K562 (cell line): ENCODE measurements around the gene ORMDL2. TPM values are rescaled to one million over a fixed set of nuclear protein-coding genes. Genes with fewer than 3 reads are reported as not detected.

Source experiments
- ATAC-seq: fragments of 200-7000 bp; cut with Tn5 transposase; 3 replicates; pipeline ENCODE4 v1.9.1; 2020; ENCODE audit warnings: moderate library complexity
- BruUV-seq: library from RNA; stranded (reverse); fragments of 400-500 nt; replicated peaks from 2 replicates; lab custom pipeline; 2021; lab: Mats Ljungman, UMichigan
- CTCF ChIA-PET: fragments of 300-600 bp; formaldehyde crosslinking; extraction: SDS; loops from one replicate; lab custom pipeline; 2021; ENCODE audit warnings: low intra/inter-chr PET ratio; lab: Yijun Ruan, JAX
- POLR2A ChIA-PET: fragments of 300-600, 350-650 bp; sonication (Branson Sonifier 250); formaldehyde crosslinking; extraction: SDS; loops from one replicate; lab custom pipeline; 2021; ENCODE audit warnings: antibody characterized with exemption, inconsistent platforms; lab: Yijun Ruan, JAX
- DNase-seq, 4 experiments: peaks; one replicate each; pipeline versions ENCODE4 v3.0.0 to v3.0.0-alpha.2; 2011 to 2018; ENCODE audit warnings: low spot score in 3 of 4, mixed read lengths in 3 of 4; ENCODE audit errors: extremely low read depth in 1 of 4
- FAIRE-seq: peaks from 2 replicates; lab custom pipeline; 2011; peaks lifted over from hg19 to GRCh38; lab: Jason Lieb, UNC
- H2AFZ ChIP-seq: 2 replicates; pipeline ENCODE4 v1.6.0; 2011; ENCODE audit warnings: low read depth, low read length, control low read depth, inconsistent platforms
- H3K27ac ChIP-seq: fragments of 200-600 bp; 3 replicates; pipeline ENCODE4 v1.8.0; 2011; ENCODE audit warnings: low read depth, mild to moderate bottlenecking, control low read depth, inconsistent platforms, low read length, moderate library complexity, mixed read lengths; ENCODE audit errors: extremely low read depth
- H3K27me3 ChIP-seq, 2 experiments: fragments of 300-600 bp in 1 of 2; 2 replicates in 1 of 2; 3 replicates in 1 of 2; pipeline versions ENCODE4 v1.6.0 to v1.8.0; 2011; ENCODE audit warnings: inconsistent platforms in 2 of 2, low read length in 2 of 2, mild to moderate bottlenecking in 1 of 2, mixed read lengths in 1 of 2, moderate library complexity in 1 of 2; ENCODE audit not compliant: control insufficient read depth in 2 of 2, insufficient read depth in 2 of 2
- H3K36me3 ChIP-seq: fragments of 300-600 bp; 3 replicates; pipeline ENCODE4 v1.8.0; 2011; ENCODE audit warnings: mild to moderate bottlenecking, low read length, inconsistent platforms; ENCODE audit not compliant: control insufficient read depth, insufficient read depth
- H3K4me1 ChIP-seq, 2 experiments: fragments of 200-600 bp in 1 of 2; replicated peaks in 1 of 2; 2 replicates in 1 of 2; 3 replicates in 1 of 2; pipeline versions ENCODE4 v1.5.1 to v1.8.0; 2011; ENCODE audit warnings: inconsistent platforms in 2 of 2, low read length in 2 of 2, mild to moderate bottlenecking in 1 of 2, mixed read lengths in 1 of 2, moderate library complexity in 1 of 2; ENCODE audit not compliant: control insufficient read depth in 2 of 2, insufficient read depth in 2 of 2
- H3K4me2 ChIP-seq: 2 replicates; pipeline ENCODE4 v1.6.1; 2011; ENCODE audit warnings: low read length, control low read depth, inconsistent platforms, mixed read lengths; ENCODE audit not compliant: insufficient read depth
- H3K4me3 ChIP-seq: fragments of 200-600 bp; sonication (generic), shearing (Covaris generic); 2 replicates; pipeline ENCODE4 v1.5.1; 2016; ENCODE audit warnings: control low read depth, inconsistent platforms
- H3K79me2 ChIP-seq: fragments of 200-600 bp; 3 replicates; pipeline ENCODE4 v1.8.0; 2011; ENCODE audit warnings: low read length, inconsistent platforms; ENCODE audit not compliant: control insufficient read depth, insufficient read depth
- H3K9ac ChIP-seq, 2 experiments: 2 replicates each; pipeline versions ENCODE4 v1.6.0 to v1.6.1; 2011; ENCODE audit warnings: low read depth in 2 of 2, low read length in 2 of 2, control low read depth in 1 of 2, inconsistent platforms in 1 of 2, mild to moderate bottlenecking in 1 of 2, mixed read lengths in 1 of 2; ENCODE audit not compliant: insufficient read depth in 1 of 2
- H3K9me1 ChIP-seq: one replicate; pipeline ENCODE4 v1.6.0; 2011; ENCODE audit warnings: inconsistent platforms, mild to moderate bottlenecking, low read length, moderate library complexity; ENCODE audit not compliant: control insufficient read depth, insufficient read depth
- H3K9me3 ChIP-seq: replicated peaks from 2 replicates; pipeline ENCODE4 v1.5.1; 2011; ENCODE audit warnings: low read depth, low read length, inconsistent platforms; ENCODE audit not compliant: control insufficient read depth, insufficient read depth
- H4K20me1 ChIP-seq: replicated peaks from 2 replicates; pipeline ENCODE4 v1.6.1; 2011; ENCODE audit warnings: low read length, inconsistent platforms, mixed read lengths; ENCODE audit not compliant: control insufficient read depth, insufficient read depth
- BRD9 ChIP-seq: fragments of 450-650 bp; IDR thresholded peaks from 2 replicates; pipeline ENCODE4 v1.6.1; 2018; ENCODE audit warnings: low read depth; ENCODE audit not compliant: partially characterized antibody
- CC2D1A ChIP-seq: fragments of 450-650 bp; IDR thresholded peaks from 2 replicates; pipeline ENCODE4 v1.6.1; 2017; ENCODE audit warnings: mild to moderate bottlenecking
- SIN3A ChIP-seq, 2 experiments: fragments of 150-350 bp in 1 of 2; IDR thresholded peaks; 2 replicates each; pipeline ENCODE4 v1.6.1; 2011 to 2016; ENCODE audit warnings: borderline replicate concordance in 2 of 2, low read depth in 2 of 2, low read length in 2 of 2, mild to moderate bottlenecking in 2 of 2, moderate library complexity in 2 of 2; ENCODE audit not compliant: control insufficient read depth in 1 of 2
- ZNF431 ChIP-seq: sonication (generic); formaldehyde crosslinking; IDR thresholded peaks from 2 replicates; pipeline ENCODE4 v1.8.0; 2022; ENCODE audit warnings: mild to moderate bottlenecking, missing genetic modification reagents
- WGBS: fragments of 100-300 bp; shearing (Covaris generic); methylation state at CpG from one replicate; pipeline ENCODE4 v1.1.6; 2016; ENCODE audit warnings: low coverage, mixed read lengths; ENCODE audit not compliant: insufficient coverage; ENCODE audit errors: missing lambda C conversion rate; 5-methylcytosine and 5-hydroxymethylcytosine counted together
- in situ Hi-C: fragments of 300-500 bp; cut with MboI; formaldehyde crosslinking; loops from 4 replicates; pipeline ENCODE4 v1.15.0; 2018; ENCODE audit warnings: inconsistent platforms, mixed read lengths
- intact Hi-C: fragments of 100-400 bp; cut with micrococcal nuclease; formaldehyde crosslinking; loops from 2 replicates; pipeline ENCODE4 v1.14.2; 2022
- polyA plus RNA-seq, 8 experiments: library from polyadenylated mRNA; depleted of rRNA in 4 of 8; stranded (reverse) in 5 of 8; unstranded in 3 of 8; fragments of >200 nt; fragmentation: Nextera tagmentation in 2 of 8; fragmentation: Illumina TruSeq in 1 of 8; extraction: Ambion mirVana in 2 of 8; extraction: Trizol in 1 of 8; gene quantifications; 2 replicates each; pipeline versions ENCODE4 v1.2.1 to v1.2.3, GENCODE V29; 2011 to 2014; ENCODE audit warnings: inconsistent platforms in 1 of 8, missing spikeins in 1 of 8
- total RNA-seq, 7 experiments: library from RNA; depleted of rRNA in 6 of 7; stranded (reverse); fragments of >200 nt in 6 of 7; fragmentation: Illumina TruSeq in 2 of 7; extraction: Trizol in 2 of 7; gene quantifications; 2 replicates each; pipeline versions ENCODE4 v1.2.1 to v1.2.3, GENCODE V29; 2011 to 2021; ENCODE audit warnings: low replicate concordance in 1 of 7
- TF ChIP-seq, protein P1 (sequence below): IDR thresholded peaks from 2 replicates; pipeline ENCODE4 v1.6.1; 2011; ENCODE audit not compliant: insufficient read length; ENCODE audit errors: extremely low read depth
- TF ChIP-seq, protein P2 (sequence below), 3 experiments: IDR thresholded peaks in 2 of 3; conservative IDR thresholded peaks in 1 of 3; 2 replicates each; pipeline ENCODE4 v1.5.1; 2011 to 2012; ENCODE audit warnings: low read length in 3 of 3, mild to moderate bottlenecking in 3 of 3, control low read depth in 2 of 3, improper control_type of control experiment in 1 of 3, inconsistent platforms in 1 of 3, low read depth in 1 of 3, mixed read lengths in 1 of 3, moderate library complexity in 1 of 3; ENCODE audit not compliant: insufficient read depth in 2 of 3
- TF ChIP-seq, protein P3 (sequence below), 2 experiments: fragments of 150-350 bp in 1 of 2; IDR thresholded peaks; 2 replicates each; pipeline ENCODE4 v1.6.1; 2012 to 2016; ENCODE audit warnings: low read depth in 2 of 2, low read length in 2 of 2, mild to moderate bottlenecking in 1 of 2, moderate library complexity in 1 of 2

The ORMDL2 gene
- total and polyA plus RNA-seq, 9 of the 15 experiments (the other 6 are each of a cell fraction or from before 2014, with no cell fraction given): 9.9 to 113 (median 34.4) TPM

DNA sequence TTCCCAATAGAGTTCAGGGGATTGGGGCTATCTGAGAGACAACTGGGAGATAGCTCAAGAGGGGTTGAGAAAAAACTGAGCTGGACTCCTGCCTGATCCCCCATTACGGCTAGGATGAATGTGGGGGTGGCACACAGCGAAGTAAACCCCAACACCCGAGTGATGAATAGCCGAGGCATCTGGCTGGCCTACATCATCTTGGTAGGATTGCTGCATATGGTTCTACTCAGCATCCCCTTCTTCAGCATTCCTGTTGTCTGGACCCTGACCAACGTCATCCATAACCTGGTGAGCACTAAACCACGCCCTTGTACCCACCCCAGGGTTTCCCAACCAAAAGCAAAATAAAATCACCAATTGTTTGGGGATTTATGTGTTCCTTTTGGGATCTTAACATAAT lies 1.0 kb downstream of the ORMDL2 start:
- H3K4me2 ChIP-seq: peak overlapping the region; percentile 93
- intact Hi-C loops (no loop called here), in situ Hi-C loops (loop anchor here (10.0 kb wide), 1 partner anchor 206 kb away; the partner anchor contains the start of gene IKZF4)
- TF ChIP-seq BRD9 (no peak), ZNF431 (CRISPR knock-in tag) (no peak)
- WGBS: 70% methylated on average over 6 of the region's 6 CpGs
- H3K27me3 ChIP-seq: no peaks in the 10 kb centered on the region
- H2AFZ ChIP-seq: no peak overlapping the region
- H3K4me1 ChIP-seq: peaks cover 3 to 6% of the 10 kb centered on the region in 2 experiments; a peak in 3 of 5 replicates
- peaks cover 70% of the 10 kb centered on the region for H3K36me3 ChIP-seq
- POLR2A ChIA-PET: interaction anchor here (0.5 to 5.5 kb wide), 5 partner anchors 14 to 115 kb away, joined by 3 to 64 read pairs (median 5); partner anchors contain the start of genes DNAJC14 and PYM1
- DNase-seq (no peak), ATAC-seq (no peak), FAIRE-seq (no peak)
- 0 out of 2 replicates have a peak, but pooled peaks cover 5% of the 10 kb centered on the region for H4K20me1 ChIP-seq
- peak overlapping the region; percentile 65 for H3K4me3 ChIP-seq
- no peak overlapping the region; the same call in 2 of the 3 replicates for H3K27ac ChIP-seq
- BruUV-seq: no TSS peak
- H3K9me3 ChIP-seq: no peaks in the 10 kb centered on the region
- CTCF ChIA-PET: no interaction called here
- peak overlapping the region; percentile 53 to 75; a peak in 3 of 4 replicates for H3K9ac ChIP-seq
- peaks cover 61% of the 10 kb centered on the region for H3K79me2 ChIP-seq
- H3K9me1 ChIP-seq: no peaks in the 10 kb centered on the region

DNA sequence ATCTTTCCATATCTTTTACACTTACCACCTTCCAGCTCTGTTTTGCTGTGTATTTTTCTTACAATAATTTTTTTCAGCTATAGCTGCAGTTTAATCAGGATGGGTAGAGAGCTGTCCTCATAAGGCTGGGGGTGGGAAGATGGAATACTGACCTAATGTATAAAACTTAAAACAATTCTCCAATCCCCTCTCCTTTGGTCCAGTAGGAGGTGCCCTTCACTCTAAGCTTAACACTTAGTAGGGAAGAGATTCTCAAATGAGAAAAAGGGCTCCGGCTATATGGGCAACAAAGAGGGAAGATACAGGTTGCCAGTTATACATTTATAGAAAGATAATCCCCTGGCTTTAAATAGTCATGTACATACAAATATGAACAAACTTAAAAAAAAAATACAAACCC lies 2.8 kb downstream of the ORMDL2 start:
- Histone ChIP-seq H3K27ac (no peak overlapping the region), H3K9ac (no peak overlapping the region; a peak in 1 of 4 replicates), H3K9me1 (no peaks in the 10 kb centered on the region), H3K27me3 (no peaks in the 10 kb centered on the region), H3K4me1 (peaks cover 3 to 6% of the 10 kb centered on the region in 2 experiments; a peak in 3 of 5 replicates), H3K9me3 (no peaks in the 10 kb centered on the region), H4K20me1 (0 out of 2 replicates have a peak, but pooled peaks cover 3% of the 10 kb centered on the region), H3K4me3 (no peak overlapping the region), H3K79me2 (peaks cover 59% of the 10 kb centered on the region), H3K36me3 (peaks cover 63% of the 10 kb centered on the region), H2AFZ (no peak overlapping the region), H3K4me2 (no peak overlapping the region)
- no TSS peak for BruUV-seq
- FAIRE-seq (no peak), DNase-seq (peak in 3 of 4 experiments; percentile 27 to 37 (median 27)), ATAC-seq (no peak)
- in situ Hi-C loops: no loop called here
- WGBS: 100% methylated on average over 1 of the region's 1 CpG
- POLR2A ChIA-PET: interaction anchor here (0.6 to 5.5 kb wide), 6 partner anchors 12 to 192 kb away, joined by 3 to 64 read pairs (median 4); partner anchors contain the start of genes DNAJC14, PYM1 and RAB5B
- intact Hi-C loops: no loop called here
- CTCF ChIA-PET: interaction anchor here (0.6 kb wide), 1 partner anchor 18 kb away, joined by 3 read pairs; no protein-coding TSS in a partner anchor
- TF ChIP-seq, protein P1, sequence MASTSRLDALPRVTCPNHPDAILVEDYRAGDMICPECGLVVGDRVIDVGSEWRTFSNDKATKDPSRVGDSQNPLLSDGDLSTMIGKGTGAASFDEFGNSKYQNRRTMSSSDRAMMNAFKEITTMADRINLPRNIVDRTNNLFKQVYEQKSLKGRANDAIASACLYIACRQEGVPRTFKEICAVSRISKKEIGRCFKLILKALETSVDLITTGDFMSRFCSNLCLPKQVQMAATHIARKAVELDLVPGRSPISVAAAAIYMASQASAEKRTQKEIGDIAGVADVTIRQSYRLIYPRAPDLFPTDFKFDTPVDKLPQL: no peak
- TF ChIP-seq, protein P2, sequence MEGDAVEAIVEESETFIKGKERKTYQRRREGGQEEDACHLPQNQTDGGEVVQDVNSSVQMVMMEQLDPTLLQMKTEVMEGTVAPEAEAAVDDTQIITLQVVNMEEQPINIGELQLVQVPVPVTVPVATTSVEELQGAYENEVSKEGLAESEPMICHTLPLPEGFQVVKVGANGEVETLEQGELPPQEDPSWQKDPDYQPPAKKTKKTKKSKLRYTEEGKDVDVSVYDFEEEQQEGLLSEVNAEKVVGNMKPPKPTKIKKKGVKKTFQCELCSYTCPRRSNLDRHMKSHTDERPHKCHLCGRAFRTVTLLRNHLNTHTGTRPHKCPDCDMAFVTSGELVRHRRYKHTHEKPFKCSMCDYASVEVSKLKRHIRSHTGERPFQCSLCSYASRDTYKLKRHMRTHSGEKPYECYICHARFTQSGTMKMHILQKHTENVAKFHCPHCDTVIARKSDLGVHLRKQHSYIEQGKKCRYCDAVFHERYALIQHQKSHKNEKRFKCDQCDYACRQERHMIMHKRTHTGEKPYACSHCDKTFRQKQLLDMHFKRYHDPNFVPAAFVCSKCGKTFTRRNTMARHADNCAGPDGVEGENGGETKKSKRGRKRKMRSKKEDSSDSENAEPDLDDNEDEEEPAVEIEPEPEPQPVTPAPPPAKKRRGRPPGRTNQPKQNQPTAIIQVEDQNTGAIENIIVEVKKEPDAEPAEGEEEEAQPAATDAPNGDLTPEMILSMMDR (IDR thresholded peaks at IDR 0.05 in 2 of 3, conservative IDR thresholded peaks at IDR 0.05 in 1 of 3; ENCODE audit: insufficient read depth in 2 of 3, low read depth in 1 of 3, low read length in 3 of 3): peak; percentile 34 to 58 (median 47); a peak in 5 of 6 replicates
- TF ChIP-seq, protein P3, sequence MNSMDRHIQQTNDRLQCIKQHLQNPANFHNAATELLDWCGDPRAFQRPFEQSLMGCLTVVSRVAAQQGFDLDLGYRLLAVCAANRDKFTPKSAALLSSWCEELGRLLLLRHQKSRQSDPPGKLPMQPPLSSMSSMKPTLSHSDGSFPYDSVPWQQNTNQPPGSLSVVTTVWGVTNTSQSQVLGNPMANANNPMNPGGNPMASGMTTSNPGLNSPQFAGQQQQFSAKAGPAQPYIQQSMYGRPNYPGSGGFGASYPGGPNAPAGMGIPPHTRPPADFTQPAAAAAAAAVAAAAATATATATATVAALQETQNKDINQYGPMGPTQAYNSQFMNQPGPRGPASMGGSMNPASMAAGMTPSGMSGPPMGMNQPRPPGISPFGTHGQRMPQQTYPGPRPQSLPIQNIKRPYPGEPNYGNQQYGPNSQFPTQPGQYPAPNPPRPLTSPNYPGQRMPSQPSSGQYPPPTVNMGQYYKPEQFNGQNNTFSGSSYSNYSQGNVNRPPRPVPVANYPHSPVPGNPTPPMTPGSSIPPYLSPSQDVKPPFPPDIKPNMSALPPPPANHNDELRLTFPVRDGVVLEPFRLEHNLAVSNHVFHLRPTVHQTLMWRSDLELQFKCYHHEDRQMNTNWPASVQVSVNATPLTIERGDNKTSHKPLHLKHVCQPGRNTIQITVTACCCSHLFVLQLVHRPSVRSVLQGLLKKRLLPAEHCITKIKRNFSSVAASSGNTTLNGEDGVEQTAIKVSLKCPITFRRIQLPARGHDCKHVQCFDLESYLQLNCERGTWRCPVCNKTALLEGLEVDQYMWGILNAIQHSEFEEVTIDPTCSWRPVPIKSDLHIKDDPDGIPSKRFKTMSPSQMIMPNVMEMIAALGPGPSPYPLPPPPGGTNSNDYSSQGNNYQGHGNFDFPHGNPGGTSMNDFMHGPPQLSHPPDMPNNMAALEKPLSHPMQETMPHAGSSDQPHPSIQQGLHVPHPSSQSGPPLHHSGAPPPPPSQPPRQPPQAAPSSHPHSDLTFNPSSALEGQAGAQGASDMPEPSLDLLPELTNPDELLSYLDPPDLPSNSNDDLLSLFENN (IDR thresholded peaks at IDR 0.05; ENCODE audit: low read depth in 2 of 2, low read length in 2 of 2): no peak
- TF ChIP-seq CC2D1A: 0 out of 2 replicates have a peak, but pooled peaks have one; percentile 20
- no peak for TF ChIP-seq SIN3A (IDR thresholded peaks at IDR 0.05; ENCODE audit: borderline replicate concordance in 2 of 2, control insufficient read depth in 1 of 2, low read depth in 2 of 2, low read length in 2 of 2)
